ENCODE results near the gene NUMBL.
"Not testable (repeated sequence)": the region's sequence is repeated elsewhere in the genome, so short reads cannot be mapped to it uniquely, and the experiment has no call there.

NUMBL gene

DNA sequence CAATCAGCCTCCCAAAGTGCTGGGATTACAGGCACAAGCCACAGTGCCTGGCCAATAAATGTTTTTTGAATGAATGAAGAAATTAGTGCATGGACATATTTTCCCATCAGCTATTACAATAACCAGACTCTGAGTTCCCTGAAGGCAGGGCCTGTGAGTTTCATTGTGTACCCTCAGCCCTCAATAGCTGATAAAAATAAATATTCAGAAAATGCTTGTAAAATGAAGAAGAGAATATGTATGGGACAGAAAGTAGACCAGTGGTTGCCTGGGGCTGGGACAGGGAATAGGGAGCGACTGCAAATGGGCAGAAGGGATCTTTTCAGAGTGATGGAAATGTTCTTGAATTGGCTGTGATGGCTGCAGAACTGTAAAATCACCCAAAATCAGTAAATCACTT lies 28.8 kb downstream of the NUMBL start:
- no peak for DNase-seq

- DNase-seq, result no peak
These were observed 30.9 kb downstream of the NUMBL start for GRCh38 chr19:40659566-40659965.

GRCh38 chr19:40659116-40659515 lies 31.3 kb downstream of the NUMBL start:
- no peak for DNase-seq

- DNase-seq, result no peak
These were observed 32.4 kb downstream of the NUMBL start for GRCh38 chr19:40658031-40658430.

DNA sequence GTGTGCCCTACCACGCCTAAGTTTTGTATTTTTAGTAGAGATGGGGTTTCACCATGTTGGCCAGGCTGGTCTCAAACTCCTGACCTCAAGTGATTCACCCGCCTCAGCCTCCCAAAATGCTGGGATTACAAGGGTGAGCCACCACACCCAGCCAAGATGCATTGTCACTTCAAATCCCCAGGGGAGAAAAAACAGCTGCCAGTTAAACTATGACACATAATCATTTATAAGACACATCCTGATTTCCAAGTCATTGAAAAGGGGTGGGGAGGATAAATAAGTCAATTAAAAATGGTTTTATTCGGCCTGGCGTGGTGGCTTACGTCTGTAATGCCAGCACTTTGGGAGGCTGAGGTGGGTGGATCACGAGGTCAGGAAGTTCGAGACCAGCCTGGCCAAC lies 34.8 kb downstream of the NUMBL start:
- DNase-seq, result not testable (repeated sequence)

DNA sequence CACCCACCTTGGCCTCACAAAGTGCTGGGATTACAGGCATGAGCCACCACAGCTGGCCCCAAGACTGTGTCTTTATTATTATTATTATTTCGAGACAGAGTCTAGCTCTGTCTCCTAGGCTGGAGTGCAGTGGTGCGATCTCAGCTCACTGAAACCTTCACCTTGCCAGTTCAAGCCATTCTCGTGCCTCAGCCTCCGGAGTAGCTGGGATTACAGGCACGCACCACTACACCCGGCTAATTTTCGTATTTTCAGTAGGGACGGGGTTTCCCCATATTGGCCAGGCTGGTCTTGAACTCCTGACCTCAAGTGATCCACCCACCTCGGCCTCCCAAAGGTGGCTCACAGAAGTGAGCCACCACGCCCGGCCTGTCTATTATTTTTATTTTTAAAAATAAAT lies 38.1 kb downstream of the NUMBL start:
- not testable (repeated sequence) for DNase-seq

GRCh38 chr19:40650749-40651305 lies 39.6 kb downstream of the NUMBL start:
- DNase-seq, result no peak

DNA sequence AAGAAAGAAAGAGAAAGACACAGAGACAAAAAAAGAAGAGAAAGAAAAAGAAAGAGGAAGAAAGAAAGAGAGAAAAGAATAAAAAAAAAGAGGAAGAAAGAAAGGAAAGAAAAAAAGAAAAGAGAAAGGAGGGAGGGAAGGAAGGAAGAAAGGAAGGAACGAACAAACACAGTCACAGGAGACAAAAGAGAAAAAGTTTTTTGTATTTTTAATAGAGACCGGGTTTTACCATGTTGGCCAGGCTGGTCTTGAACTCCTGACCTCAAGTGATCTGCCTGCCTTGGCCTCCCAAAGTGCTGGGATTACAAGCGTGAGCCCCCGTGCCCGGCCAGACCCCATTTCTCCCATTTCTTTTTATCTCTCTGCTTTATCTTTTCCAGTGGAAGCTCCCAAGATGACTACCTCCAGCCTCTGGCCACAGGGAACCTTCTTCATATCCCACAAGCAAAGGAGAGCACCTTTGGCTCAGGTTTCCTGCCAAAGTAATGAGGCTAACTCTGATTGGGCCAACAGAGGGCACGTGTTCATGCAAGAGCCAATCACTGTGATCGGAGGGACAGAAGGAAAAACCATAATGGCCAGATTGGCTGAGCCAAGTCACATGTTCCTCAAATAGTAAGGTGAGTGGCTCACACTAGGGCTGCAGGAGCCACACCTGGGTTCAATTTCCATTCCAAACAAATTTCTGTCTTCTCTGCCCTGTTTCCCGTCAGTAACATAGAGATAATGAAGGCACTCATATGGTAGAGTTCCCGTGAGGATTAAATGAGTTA lies 40.4 kb downstream of the NUMBL start:
- not testable (repeated sequence) for DNase-seq

GRCh38 chr19:40646743-40647254 lies 43.7 kb downstream of the NUMBL start:
- DNase-seq, result no peak

GRCh38 chr19:40642757-40643305 lies 47.6 kb downstream of the NUMBL start:
- DNase-seq, result no peak

DNA sequence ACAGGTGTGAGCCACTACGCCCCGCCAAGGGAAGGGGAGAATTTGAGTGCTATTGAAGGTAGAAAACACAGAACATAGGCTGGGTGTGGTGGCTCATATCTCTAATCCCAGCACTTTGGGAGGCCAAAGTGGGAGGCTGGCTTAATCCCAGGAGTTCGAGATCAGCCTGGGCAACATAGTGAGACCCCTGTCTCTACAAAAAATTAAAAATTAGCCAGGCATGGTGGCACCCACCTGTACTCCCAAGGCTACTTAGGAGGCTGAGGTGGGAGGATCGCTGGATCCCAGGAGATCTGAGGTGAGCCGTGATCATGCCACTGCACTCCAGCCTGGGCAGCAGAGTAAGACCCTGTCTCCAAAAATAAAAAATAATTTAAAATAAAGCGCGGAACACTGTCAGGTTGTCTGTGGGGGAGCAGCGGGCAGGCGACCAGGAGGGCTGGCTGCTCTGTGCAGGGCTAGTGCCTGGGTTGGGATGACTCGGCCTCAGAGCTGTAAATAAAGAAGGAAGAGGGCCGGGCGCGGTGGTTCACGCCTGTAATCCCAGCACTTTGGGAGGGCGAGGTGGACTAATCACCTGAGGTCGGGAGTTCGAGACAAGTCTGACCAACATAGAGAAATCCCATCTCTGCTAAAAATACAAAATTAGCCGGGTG lies 48.3 kb downstream of the NUMBL start:
- DNase-seq, result no peak

GRCh38 chr19:40641281-40641680 lies 49.2 kb downstream of the NUMBL start:
- no peak for DNase-seq

DNA sequence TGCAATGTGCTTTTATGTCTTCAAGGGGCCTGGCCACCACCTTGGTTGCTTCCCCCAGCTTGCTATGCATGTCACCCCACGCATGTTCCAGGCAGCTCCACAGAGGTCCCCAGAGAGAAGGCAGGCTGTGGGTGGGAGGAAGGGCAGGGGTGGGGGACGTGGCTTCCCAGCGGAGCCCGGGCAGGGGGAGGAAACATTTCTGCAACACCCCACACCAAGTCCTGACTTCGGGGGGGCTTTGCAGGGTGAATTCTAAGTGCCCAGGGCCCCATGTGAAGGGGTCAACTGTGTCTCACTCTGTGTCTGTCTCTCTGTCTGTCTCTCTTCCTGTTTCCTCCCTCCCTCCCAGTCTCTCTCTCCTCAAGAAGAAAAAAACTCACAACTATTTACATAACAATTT lies 49.7 kb downstream of the NUMBL start:
- no peak for DNase-seq

DNA sequence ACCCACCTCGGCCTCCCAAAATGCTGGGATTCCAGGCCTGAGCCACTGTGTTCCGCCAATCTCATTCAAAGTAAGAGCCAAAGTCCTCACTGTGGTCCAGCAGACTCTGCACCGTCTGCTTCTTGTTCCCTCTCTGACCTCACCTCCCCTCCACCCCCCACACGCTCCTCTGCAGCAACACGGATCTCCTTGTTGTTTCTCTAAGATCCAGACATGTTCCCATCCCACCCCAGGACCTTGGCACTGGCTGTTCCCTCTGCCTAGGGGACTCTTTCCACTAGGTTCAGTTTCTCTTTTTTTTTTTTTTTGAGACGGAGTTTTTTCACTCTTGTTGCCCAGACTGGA lies 50.8 kb downstream of the NUMBL start:
- DNase-seq, result no peak

- DNase-seq, result no peak
These were observed 52.1 kb downstream of the NUMBL start for GRCh38 chr19:40638327-40638726.

GRCh38 chr19:40633207-40633606 lies 57.2 kb downstream of the NUMBL start:
- no peak for DNase-seq

- DNase-seq, result no peak
These were observed 58.0 kb downstream of the NUMBL start for GRCh38 chr19:40632311-40633036.

DNA sequence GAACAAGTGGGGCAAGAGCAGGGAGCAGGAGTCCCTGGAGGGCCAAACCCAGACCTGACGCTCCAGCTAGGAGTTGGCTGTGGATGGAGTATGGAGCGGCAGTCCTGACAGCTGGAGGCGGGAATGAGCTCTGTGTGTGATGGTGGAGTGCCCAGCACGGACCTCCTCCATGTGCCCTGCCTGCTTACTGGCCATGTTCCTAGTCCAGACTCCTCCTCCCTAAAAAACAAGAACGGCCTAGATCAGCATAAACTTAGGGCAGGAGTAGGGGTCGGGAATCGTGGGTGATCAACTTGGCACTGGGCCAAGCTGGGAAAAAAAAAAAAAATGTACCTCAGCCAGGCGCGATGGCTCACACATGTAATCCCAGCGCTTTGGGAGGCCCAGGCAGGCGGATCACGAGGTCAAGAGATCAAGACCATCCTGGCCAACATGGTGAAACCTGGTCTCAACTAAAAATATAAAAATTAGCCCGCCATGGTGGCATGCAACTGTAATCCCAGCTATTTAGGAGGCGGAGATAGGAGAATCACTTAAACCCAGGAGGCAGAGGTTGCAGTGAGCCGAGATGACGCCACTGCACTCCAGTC lies 59.8 kb downstream of the NUMBL start:
- DNase-seq, result no peak

- no peak for DNase-seq
These were observed 61.1 kb downstream of the NUMBL start for GRCh38 chr19:40629346-40629745.

GRCh38 chr19:40627486-40628279 lies 62.8 kb downstream of the NUMBL start:
- DNase-seq, result no peak

DNA sequence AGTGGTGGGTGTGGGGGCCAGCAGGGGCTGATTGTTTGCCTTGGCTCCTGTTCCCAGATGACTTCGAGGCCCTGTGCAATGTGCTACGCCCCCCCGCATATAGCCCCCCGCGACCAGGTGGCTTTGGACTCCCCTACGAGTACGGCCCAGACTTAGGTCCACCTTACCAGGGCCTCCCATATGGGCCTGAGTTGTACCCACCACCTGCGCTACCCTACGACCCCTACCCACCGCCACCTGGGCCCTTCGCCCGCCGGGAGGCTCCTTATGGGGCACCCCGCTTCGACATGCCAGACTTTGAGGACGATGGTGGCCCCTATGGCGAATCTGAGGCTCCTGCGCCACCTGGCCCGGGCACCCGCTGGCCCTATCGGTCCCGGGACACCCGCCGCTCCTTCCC lies 63.5 kb downstream of the NUMBL start:
- DNase-seq, result no peak
